Endothelial cell of umbilical vein (primary cell): Measurements from ENCODE around the gene MYCT1. TPM values are rescaled to one million over a fixed set of nuclear protein-coding genes. Genes with fewer than 3 reads are reported as not detected.

Experiments used
- BruUV-seq: library from RNA; stranded (reverse); fragments of 400-500 nt; replicated peaks from 2 replicates; lab custom pipeline; 2021; lab: Mats Ljungman, UMichigan
- CTCF ChIA-PET: fragments of 300-600, 350-600 bp; sonication (Branson Sonifier 250); formaldehyde crosslinking; loops from one replicate; lab custom pipeline; 2021; ENCODE audit warnings: antibody characterized with exemption, inconsistent platforms; lab: Charles Lee
- POLR2A ChIA-PET: fragments of 300-600, 350-600 bp; sonication (Branson Sonifier 250); formaldehyde crosslinking; loops from one replicate; lab custom pipeline; 2021; ENCODE audit warnings: antibody characterized with exemption, inconsistent platforms; lab: Charles Lee
- DNase-seq: peaks from one replicate; pipeline ENCODE4 v3.0.0-alpha.2; 2011; ENCODE audit warnings: low read depth, low spot score
- FAIRE-seq: peaks from 2 replicates; lab custom pipeline; 2011; peaks lifted over from hg19 to GRCh38; lab: Jason Lieb, UNC
- H2AFZ ChIP-seq: 2 replicates; pipeline ENCODE4 v1.6.0; 2012; ENCODE audit warnings: low read depth, low read length, control low read depth, inconsistent platforms
- H3K27ac ChIP-seq: 2 replicates; pipeline ENCODE4 v1.5.1; 2011; ENCODE audit warnings: low read depth, mild to moderate bottlenecking, control low read depth, low read length, moderate library complexity; ENCODE audit not compliant: insufficient read depth
- H3K27me3 ChIP-seq, 2 experiments: 2 replicates each; pipeline versions ENCODE4 v1.6.0 to v1.6.1; 2011; ENCODE audit warnings: low read length in 2 of 2, mixed read lengths in 1 of 2; ENCODE audit not compliant: control insufficient read depth in 2 of 2, insufficient read depth in 2 of 2
- H3K36me3 ChIP-seq, 2 experiments: 2 replicates in 1 of 2; 3 replicates in 1 of 2; pipeline ENCODE4 v1.5.1; 2011; ENCODE audit warnings: low read length in 2 of 2, mild to moderate bottlenecking in 1 of 2, moderate library complexity in 1 of 2; ENCODE audit not compliant: control insufficient read depth in 2 of 2, insufficient read depth in 2 of 2; ENCODE audit errors: extremely low read depth in 1 of 2
- H3K4me1 ChIP-seq: 3 replicates; pipeline ENCODE4 v1.5.1; 2011; ENCODE audit warnings: mild to moderate bottlenecking, low read length; ENCODE audit not compliant: control insufficient read depth, insufficient read depth; ENCODE audit errors: extremely low read depth
- H3K4me2 ChIP-seq: 2 replicates; pipeline ENCODE4 v1.6.1; 2011; ENCODE audit warnings: low read length, control low read depth, mixed read lengths; ENCODE audit not compliant: insufficient read depth
- H3K4me3 ChIP-seq, 3 experiments: fragments of 200-600 bp in 1 of 3; sonication (generic), shearing (Covaris generic) in 1 of 3; replicated peaks in 1 of 3; 2 replicates each; pipeline ENCODE4 v1.5.1; 2011 to 2016; ENCODE audit warnings: control low read depth in 3 of 3, low read length in 3 of 3, mild to moderate bottlenecking in 2 of 3, inconsistent platforms in 1 of 3, low read depth in 1 of 3, moderate library complexity in 1 of 3; ENCODE audit not compliant: insufficient read depth in 1 of 3
- H3K79me2 ChIP-seq: 2 replicates; pipeline ENCODE4 v1.6.0; 2012; ENCODE audit warnings: low read length, inconsistent platforms; ENCODE audit not compliant: control insufficient read depth, insufficient read depth
- H3K9ac ChIP-seq: replicated peaks from 2 replicates; pipeline ENCODE3; 2011; ENCODE audit warnings: low read length, control low read depth; ENCODE audit not compliant: insufficient read depth; ENCODE audit errors: extremely low read depth
- H3K9me1 ChIP-seq: replicated peaks from 3 replicates; pipeline ENCODE4 v1.6.0; 2011; ENCODE audit warnings: mild to moderate bottlenecking, low read length; ENCODE audit not compliant: control insufficient read depth, insufficient read depth; ENCODE audit errors: extremely low read depth
- H3K9me3 ChIP-seq: replicated peaks from 2 replicates; pipeline ENCODE4 v1.5.1; 2012; ENCODE audit warnings: low read length, inconsistent platforms; ENCODE audit not compliant: control insufficient read depth, insufficient read depth
- H4K20me1 ChIP-seq: replicated peaks from 2 replicates; pipeline ENCODE3; 2011; ENCODE audit warnings: mild to moderate bottlenecking, low read length; ENCODE audit not compliant: control insufficient read depth, insufficient read depth; ENCODE audit errors: extremely low read depth
- CTCF ChIP-seq, 2 donors: IDR thresholded peaks; 1 replicate in 1 of 2; 2 replicates in 1 of 2; pipeline ENCODE4 v1.5.1; 2011; ENCODE audit warnings: low read length in 2 of 2, mild to moderate bottlenecking in 2 of 2, moderate library complexity in 2 of 2, control low read depth in 1 of 2, inconsistent platforms in 1 of 2, low read depth in 1 of 2; ENCODE audit not compliant: insufficient read depth in 1 of 2; ENCODE audit errors: extremely low read depth in 1 of 2
- EZH2 ChIP-seq: IDR thresholded peaks from 2 replicates; pipeline ENCODE4 v1.6.1; 2012; ENCODE audit warnings: borderline replicate concordance, low read depth, mild to moderate bottlenecking, moderate library complexity, low read length, inconsistent platforms; ENCODE audit not compliant: severe bottlenecking
- FOS ChIP-seq: IDR thresholded peaks from 2 replicates; pipeline ENCODE4 v1.6.1; 2011; ENCODE audit warnings: mild to moderate bottlenecking, low read length, moderate library complexity, borderline replicate concordance; ENCODE audit not compliant: insufficient read depth
- GATA2 ChIP-seq: IDR thresholded peaks from 2 replicates; pipeline ENCODE4 v1.7.0; 2011; ENCODE audit warnings: low read depth, mild to moderate bottlenecking, moderate library complexity, mixed read lengths, low read length; ENCODE audit not compliant: insufficient read length, insufficient read depth
- JUN ChIP-seq: IDR thresholded peaks from 2 replicates; pipeline ENCODE4 v1.6.1; 2011; ENCODE audit warnings: borderline replicate concordance, low read depth; ENCODE audit not compliant: insufficient read length, insufficient read depth
- MAX ChIP-seq: IDR thresholded peaks from 2 replicates; pipeline ENCODE4 v1.6.1; 2011; ENCODE audit not compliant: insufficient read depth, insufficient read length
- MYC ChIP-seq: IDR thresholded peaks from one replicate; pipeline ENCODE4 v1.6.1; 2011; ENCODE audit warnings: mild to moderate bottlenecking, low read depth, low read length
- POLR2A ChIP-seq: IDR thresholded peaks from 2 replicates; pipeline ENCODE4 v1.6.1; 2012; ENCODE audit warnings: low read depth, mild to moderate bottlenecking, control low read depth, low read length
- POLR2AphosphoS5 ChIP-seq: IDR thresholded peaks from 2 replicates; pipeline ENCODE4 v1.6.1; 2012; ENCODE audit warnings: low read depth, mild to moderate bottlenecking, control low read depth, low read length, moderate library complexity; ENCODE audit not compliant: insufficient read depth
- dilution Hi-C: fragments of 300-500 bp; cut with MboI; formaldehyde crosslinking; loops from one replicate; pipeline ENCODE4 v1.15.0; 2019; ENCODE audit warnings: low sequenced_read_pairs; ENCODE audit not compliant: extremely low pct_ligation_motif_present
- intact Hi-C: fragments of 100-400 bp; cut with micrococcal nuclease; formaldehyde crosslinking; loops from one replicate; pipeline ENCODE4 v1.10.0; 2022
- polyA plus RNA-seq, 4 experiments: library from polyadenylated mRNA; depleted of rRNA in 3 of 4; stranded (reverse) in 3 of 4; unstranded in 1 of 4; fragments of >200 nt; gene quantifications; 2 replicates each; pipeline versions ENCODE4 v1.2.1 to v1.2.3, GENCODE V29; 2011 to 2012; ENCODE audit warnings: missing spikeins in 1 of 4
- total RNA-seq: library from RNA; stranded (reverse); gene quantifications from 2 replicates; pipeline ENCODE4 v1.2.3, GENCODE V29; 2021

Gene MYCT1
- total and polyA plus RNA-seq, 2 donors (not counting 3 experiments of a cell fraction or from before 2014, with no cell fraction given) = 110 to 119 TPM

GRCh38 chr6:152746172-152746553, 48.5 kb downstream of the MYCT1 start:
- H3K27ac ChIP-seq = no peak overlapping the region
- H3K9me1 ChIP-seq = no peaks in the 10 kb centered on the region
- no peak overlapping the region for H3K4me3 ChIP-seq
- intact Hi-C loops (no loop called here), dilution Hi-C loops (no loop called here)
- ChIA-PET CTCF (interaction anchor here (1.3 kb wide), 1 partner anchor 208 kb away, joined by 6 read pairs; no protein-coding TSS in a partner anchor), POLR2A (no interaction called here)
- no peak overlapping the region for H3K4me2 ChIP-seq
- peaks cover 0 to 2% of the 10 kb centered on the region in 2 experiments for H3K27me3 ChIP-seq
- no peaks in the 10 kb centered on the region for H3K36me3 ChIP-seq
- FAIRE-seq = peak; percentile 31
- no peak for DNase-seq
- TF ChIP-seq POLR2A (no peak), EZH2 (no peak), CTCF (IDR thresholded peaks at IDR 0.05; ENCODE audit: extremely low read depth in 1 of 2, insufficient read depth in 1 of 2, low read depth in 1 of 2, low read length in 2 of 2) (no peak), MAX (no peak), GATA2 (no peak), POLR2AphosphoS5 (no peak), JUN (no peak), FOS (no peak), MYC (no peak)
- H3K9me3 ChIP-seq = no peaks in the 10 kb centered on the region
- no peaks in the 10 kb centered on the region for H3K4me1 ChIP-seq
- no peak overlapping the region for H2AFZ ChIP-seq
- BruUV-seq = no TSS peak
- no peak overlapping the region for H3K9ac ChIP-seq
- H3K79me2 ChIP-seq = no peaks in the 10 kb centered on the region
- H4K20me1 ChIP-seq = peaks cover 2% of the 10 kb centered on the region
